ENCODE results near the gene MMP13.
"Not testable (repeated sequence)": the region's sequence is repeated elsewhere in the genome, so short reads cannot be mapped to it uniquely, and the experiment has no call there.

The MMP13 gene

DNA sequence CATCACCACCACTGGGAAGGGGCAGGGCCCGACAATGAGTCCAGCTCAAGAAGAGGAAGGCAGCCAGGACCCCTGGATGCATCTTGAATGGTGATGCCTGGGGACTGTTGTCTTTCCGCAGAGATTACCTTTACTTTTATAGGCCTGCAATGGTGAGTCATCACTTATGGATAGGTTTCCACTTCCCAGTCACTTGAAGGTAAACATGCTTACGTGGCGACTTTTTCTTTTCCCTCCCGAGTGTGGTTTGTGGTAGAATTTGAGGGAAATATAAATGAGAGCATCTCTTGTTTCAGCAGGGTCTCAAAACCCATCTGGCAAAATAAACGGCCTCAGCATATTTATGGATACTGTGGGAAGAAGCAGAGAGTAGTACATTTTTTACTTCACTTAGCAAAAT lies at the start of gene MMP13:
TSS of gene MMP13 (minus strand) at position 109 of the 400 bp plus-strand sequence. CDS start at position 82, 27 bp downstream.
- DNase-seq: no peak

DNA sequence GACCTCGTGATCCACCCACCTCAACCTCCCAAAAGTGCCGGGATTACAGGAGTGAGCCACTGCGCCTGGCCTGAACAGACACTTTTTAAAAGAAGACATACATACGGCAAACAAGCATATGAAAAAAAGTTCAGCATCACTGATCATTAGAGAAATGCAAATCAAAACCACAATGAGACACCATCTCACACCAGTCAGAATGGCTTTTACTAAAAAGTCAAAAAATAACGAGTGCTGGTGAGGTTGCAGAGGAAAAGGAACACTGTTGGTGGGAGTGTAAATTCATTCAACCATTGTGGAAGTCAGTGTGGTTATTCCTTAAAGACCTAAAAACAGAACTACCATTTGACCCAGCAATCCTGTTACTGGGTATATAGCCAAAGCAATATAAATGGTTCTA lies 48.7 kb upstream of the MMP13 start:
- not testable (repeated sequence) for DNase-seq

DNA sequence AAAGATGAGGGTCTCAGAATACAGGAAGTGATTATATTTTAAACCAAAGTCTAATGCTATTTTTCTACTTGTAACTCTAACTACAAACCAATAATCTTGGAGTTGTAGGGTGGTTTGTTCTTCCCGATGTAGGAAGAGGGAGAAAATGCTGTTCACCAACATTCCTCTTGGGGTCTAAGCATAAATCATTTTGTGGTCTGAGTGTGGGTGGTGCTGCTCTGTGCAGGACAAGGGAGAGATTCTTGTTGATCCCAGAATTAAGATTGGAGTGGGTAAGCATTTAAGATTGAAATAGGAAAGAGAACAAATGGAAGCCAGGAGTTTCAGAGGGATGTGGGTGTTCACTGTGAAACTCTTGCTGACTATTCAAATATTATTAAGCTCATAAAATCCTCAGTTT lies 38.6 kb upstream of the MMP13 start:
- no peak for DNase-seq

DNA sequence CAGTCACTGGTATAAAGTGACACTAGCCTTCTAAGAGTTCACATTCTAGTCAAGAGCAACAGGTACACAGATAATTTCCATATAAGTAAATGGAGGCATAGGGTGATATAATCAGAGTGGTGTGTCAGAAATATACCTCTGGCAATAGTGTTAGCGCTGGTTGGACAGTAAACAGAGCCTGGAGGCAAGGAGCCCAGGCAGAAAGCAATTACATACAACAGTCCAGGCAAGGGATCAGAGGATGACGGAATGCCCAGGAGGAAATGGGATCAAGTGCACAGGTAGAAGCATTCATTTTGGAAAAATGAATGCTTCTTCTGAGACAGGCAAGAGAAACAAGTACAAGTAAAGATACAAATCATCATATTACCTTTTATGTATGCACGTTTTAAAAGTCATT lies 36.2 kb upstream of the MMP13 start:
- DNase-seq: no peak

DNA sequence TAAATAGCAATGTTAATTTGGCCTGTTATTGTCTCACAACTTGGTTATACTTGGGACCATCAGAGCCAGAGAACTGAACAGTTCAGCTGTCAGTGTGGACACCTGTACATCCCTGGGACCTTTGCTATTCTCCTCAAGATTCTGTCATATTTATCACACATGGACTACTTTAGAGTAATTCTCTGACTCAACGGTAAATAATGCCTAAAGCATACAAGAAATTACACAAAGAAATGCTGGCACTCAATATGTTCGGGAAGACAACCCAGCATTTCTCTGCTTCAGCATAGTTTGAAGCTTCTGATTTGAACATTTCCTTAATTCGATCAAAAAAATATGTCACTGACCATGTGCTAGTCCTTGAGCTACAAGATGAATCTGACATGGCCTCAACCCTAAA lies 34.6 kb upstream of the MMP13 start:
- no peak for DNase-seq

DNA sequence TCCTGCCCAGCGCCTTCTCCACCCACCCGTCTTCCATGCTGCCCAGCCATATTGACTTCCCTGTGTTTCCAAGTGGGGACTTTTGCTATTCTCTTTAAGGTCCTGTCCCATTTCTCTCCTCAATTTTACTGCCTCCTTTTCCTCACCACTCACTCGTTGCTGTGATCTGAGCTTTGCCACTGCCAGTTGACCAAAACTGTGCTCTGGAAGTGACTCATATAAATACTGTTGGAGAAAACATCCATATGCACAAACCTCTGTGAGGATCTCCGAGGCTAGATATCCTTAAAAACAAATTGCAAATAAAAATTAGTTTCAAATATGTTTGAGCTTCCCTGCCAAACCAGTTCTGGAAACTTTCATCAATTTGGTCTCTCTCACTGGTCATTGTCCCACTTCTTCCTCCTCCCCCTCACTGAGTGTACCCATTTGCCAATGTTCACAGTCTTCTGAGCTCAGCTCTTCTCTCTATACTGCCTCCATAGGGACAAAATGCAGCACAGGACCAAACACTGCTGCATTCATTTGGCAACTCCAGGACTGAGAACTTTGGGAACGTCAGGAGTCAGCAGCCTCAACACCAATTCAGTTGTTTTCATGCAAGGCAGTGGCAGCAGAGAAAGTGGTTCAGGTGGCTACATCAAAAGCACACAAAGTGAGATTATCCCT lies 34.0 kb upstream of the MMP13 start:
- DNase-seq: no peak

DNA sequence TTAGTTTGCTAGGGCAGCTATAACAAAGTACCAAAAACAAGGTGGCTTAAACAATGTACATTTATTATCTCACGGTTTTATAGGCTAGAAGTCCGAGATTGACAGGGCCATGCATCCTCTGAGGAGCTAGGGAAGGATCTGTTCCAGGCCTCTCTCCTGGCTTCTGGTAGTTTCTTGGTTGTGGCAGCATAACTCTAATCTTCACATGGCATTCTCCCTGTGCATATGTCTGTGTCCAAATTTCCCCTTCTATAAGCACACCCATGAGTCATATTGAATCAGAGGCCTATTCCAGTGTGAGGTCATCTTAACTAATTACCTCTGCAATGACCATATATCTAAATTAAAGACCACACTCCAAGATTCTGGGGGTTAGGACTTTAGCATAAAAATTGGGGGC lies 31.3 kb upstream of the MMP13 start:
- DNase-seq: no peak

DNA sequence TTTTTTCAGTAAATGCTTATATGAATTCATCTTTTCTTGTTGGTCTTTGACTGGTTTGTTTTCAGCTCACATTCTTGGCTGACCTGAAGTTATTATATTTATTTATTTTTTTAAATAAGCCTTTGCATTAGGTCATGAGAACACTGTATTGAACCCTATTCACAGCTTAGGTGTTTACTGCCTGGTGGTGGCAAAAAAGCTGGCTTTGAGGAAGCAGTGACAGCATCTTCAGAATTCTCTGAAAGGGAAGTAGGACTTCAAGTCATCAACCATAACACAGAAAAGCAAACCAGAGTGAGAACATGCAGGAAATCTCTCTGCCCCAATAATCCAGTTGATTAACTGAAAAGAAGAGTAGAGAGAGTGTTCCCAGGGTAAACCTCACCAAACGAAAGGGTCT lies 30.3 kb upstream of the MMP13 start:
- no peak for DNase-seq

DNA sequence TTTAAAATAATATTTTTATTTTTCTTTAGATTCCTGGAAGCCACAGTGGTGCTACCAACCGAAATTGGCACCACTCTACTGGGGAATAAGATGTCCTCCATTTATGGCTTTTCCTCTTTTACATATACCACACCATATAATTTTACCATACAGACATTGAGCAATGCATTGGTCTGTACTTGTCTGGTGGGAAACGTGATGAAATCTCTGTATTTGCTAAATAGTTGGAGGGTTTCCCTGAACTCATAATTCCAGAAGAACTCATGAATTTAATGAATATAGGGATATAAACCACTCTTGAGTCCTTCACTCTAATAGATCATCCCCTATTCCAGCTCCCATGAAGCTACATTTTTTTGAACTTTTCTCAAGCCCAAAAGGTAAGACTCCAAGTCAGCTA lies 28.0 kb upstream of the MMP13 start:
- no peak for DNase-seq

DNA sequence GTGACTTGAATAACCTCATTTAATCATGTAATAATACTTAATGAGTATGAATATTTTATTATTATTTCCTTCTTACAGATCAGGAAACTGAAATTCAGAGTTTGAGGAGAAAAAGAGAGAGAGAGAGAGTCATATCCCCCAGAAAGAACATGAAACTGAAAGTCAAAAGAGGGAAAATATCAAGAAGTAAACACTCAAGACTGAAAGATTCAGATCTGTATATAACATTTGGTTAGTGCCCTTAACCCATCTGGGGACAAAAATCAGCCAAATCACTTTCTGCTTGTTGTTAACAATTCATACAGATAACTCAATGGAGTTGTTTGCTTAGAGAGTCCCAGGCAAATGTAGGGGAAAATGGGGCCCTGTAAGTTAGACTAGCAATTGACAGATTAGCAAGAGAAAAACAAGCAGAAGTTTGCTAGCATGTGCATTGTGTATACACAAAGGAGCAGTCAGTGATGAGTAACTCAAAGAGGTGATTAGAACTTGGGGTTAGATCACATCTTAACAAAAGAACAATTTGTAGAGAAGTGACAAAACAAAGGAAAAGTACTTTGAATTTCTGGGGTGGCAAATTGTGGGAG lies 25.9 kb upstream of the MMP13 start:
- DNase-seq: no peak

DNA sequence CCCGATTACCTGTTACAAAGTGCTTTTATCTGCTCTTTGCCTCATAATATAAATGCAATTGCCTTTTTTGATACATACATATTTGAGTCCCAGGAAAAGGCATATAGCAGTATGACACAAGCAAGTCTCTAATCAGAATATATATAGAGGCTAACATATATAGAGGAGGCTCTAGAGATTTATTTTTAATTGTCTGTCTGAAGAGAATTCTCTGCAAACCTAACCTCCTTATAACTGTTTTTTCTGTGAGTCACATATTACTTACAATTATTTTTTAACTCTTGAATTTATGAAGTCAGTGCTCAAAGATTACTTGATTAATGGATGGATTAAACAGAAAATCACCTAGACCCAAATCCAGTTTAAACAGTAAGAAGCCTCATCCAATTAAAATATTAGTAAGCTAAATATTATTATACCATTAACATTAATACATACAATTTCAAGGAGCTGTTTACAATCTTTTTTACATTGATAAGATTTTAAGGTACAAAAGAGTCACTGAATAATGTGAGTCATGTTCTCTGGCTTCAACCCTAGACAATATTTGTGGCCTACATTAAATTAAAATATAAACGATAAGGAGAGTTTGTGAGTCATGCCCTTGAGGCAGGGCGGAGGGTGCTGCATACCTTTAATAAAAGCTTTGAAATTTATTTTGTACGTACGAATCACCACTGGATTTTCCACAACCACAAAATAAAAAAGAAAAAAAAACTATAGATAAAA lies 19.2 kb upstream of the MMP13 start:
- DNase-seq: no peak

DNA sequence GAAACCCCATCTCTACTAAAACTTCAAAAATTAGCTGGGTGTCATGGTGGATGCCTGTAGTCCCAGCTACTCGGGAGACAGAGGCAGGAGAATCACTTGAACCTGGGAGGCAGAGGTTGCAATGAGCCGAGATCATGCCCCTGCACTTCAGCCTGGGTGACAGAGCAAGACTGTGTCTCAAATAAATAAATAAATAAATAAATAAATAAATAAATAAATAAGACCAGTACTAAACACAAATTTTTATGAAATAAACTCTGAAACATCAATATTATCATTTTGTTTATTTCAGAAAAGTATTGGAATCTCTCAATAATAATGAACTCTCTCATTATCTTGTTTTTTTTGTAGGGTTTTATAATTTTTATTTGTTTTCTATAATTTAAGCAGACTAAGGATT lies 18.2 kb upstream of the MMP13 start:
- not testable (repeated sequence) for DNase-seq

DNA sequence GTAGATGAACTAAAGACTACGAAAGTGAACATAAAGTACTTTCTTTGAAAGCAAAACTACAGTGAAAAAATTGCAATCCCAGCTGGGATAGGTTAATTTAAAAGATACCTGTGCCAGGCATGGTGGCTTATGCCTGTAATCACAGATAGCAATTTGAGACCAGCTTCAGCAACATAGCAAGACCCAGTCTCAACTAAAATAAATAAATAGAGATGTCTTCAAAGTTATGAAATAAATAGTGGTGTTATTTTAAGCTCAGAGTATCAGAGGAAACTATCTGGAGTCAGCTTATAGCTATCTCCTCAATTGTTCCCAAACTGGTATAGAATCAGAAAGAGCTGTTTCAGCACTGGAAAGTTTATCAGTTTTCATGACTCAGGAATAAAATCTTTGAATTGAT lies 17.3 kb upstream of the MMP13 start:
- no peak for DNase-seq

DNA sequence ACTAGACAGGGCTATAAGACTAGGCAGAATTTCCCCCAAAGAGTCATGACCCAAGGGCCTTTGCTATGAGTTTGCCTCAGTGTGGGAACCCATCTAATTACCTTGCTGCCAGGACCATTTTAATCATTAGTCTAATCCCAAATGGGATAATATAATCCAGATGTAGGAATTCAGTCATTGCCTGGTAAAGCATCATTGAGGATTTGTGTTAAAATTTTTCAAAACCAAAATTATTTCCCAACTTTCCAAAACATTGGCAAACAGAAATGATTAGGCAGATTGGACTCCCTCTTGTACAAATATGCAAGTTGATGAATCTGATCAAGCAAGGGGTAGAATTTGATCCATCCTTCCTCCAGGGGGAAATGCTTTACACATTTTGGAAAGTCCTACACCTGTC lies 16.2 kb upstream of the MMP13 start:
- DNase-seq: no peak

DNA sequence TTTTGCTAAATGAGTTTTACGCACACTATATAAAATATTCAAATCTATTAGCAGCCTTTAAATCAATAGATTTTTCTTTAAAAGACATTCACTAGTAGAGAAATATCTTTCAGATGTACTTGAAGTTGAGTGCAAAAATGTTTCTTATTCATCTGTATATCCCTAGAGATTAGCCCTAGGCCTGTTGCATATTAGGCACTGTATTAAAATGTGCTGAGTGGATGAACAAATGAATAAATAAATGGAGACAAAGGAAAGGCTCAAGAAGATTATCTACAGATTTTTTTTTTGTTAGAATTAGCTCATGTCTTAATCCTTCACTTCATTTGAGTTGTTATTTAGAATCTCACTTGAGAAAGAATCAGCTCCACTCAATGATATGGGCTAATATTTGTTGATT lies 12.0 kb upstream of the MMP13 start:
- no peak for DNase-seq

DNA sequence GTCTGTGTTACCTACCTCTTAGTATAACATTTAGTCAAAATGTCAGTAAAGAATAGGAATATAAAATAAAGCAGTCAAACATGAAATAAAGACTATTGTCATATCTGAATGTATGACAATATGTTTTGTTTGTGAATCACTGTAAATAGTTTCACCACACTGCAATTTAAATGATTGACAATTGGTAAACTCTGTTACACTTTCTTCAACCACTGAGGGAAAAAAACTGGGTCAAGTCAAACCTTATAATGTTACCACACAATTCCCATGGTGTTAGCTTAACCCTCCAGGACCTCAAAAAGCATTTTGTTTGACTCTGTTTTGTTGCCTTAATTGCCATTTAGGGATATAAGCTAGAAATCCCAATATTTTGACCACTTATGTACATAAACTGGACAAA lies 10.5 kb upstream of the MMP13 start:
- DNase-seq: no peak

DNA sequence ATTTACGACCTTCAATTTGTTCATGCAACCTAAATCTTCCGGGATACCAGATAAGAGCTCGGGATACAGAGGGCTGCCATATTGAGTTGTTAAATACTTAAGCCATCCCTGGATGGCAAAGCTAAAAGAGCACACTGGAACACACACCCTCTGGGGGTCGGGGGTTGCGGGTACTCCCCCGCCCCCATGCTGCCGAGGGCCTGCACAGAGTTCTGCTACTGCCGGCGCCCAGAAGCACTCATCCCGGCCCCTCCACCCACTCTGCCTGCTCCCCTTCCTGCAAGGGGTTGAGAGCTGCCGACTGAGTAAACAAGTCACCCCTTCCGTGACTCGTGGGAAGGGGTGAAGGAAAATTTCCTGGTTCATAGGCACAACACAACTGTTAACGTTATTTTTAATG lies 9.3 kb upstream of the MMP13 start:
- no peak for DNase-seq

DNA sequence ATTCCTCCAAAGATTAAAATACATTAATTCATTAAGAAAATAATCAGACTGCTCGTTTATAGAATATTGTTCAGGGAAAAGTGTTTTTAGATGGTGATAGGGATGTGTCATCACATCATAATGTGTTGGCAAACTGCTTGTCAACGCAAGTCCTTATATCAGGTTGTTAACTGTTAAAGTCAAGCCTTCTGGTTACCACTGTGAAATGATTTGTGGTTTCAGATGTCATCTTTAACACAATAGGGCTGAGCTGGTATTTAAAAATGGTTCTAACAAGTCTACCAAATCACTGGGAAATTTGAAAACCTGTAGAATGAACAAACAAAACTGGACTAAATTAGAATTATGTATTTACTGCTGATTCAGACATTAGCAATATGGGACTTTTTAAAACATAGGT lies 2.4 kb upstream of the MMP13 start:
- no peak for DNase-seq

DNA sequence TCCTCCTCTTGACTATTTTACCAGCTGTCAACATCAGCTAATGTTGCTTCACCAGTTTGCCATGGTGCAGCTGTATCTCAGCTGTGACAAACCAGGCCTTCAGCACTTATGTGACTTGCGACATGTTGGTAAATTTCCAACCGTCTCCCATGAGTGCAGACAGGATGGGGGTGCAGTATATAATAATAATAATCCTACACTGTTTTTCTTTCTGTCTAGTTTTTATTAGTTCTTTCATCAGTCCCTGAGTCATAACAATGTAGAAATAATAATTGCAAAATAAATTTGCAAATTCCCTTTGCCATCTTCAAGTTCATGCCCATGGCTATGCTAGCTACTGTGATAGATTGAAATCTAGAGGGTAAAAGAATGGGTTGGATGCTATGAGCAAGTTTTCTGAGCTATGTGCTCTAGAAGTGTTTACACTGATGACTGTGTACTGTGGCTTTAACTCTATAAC lies 4.9 kb downstream of the MMP13 start:
- no peak for DNase-seq

DNA sequence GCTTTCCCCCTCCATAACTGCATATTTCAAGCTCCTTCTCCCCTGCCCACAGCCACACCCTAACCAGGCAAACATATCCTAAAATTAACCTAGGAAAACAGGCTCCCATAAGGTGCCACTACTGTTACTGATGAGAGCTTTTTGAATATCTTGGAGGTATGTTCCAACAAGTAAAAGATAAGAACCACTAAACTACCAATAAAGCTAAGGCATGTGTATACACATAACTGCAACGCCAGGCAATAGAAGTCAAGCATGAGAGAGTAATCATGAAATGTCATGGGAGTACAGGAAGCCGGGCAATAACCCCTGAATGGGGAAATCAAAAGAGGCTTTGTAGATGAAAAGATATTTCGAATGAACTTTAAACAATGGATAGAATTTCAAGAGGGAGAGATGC lies 9.3 kb downstream of the MMP13 start:
- DNase-seq: no peak

DNA sequence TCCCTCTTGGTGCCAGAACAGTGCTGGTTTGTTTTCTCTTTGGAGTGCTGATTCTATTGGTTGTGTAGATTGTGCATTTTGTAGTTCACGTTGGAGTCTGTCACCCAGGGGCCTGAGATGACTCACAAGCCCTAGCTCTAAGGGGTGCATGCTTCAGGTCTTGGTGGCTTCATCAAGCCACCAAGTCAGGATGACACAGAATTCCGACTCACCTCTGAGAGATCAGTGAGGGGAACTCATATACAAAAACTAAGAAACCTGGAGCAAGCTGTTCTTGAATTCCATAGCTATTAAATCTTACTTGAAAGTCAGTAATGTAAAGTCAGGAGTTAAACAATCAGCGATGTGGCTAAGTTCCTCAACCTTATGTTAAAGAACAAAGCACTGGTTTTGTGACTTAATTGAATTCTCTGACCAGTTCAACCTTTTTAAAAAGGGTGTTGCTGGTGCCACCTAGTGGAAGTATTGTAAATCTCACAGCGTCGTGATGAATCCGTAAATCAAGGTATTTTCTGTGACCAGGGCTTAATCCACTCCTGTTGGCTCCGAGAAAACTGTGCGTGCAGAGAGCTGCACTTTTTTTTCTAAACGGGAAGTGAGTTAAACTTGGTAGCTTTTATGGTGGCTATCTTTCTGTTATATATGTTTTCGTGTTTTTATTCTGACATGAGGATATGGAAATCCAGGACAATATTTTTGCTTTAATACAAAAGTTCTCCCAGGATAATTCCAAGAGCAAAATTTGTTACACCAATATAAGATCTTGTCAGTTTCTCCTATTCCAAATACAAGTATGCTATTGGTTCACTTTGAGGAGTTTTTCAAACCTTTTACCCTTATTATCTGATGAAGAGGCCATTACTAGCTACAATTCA lies 14.6 kb downstream of the MMP13 start:
- DNase-seq: no peak

DNA sequence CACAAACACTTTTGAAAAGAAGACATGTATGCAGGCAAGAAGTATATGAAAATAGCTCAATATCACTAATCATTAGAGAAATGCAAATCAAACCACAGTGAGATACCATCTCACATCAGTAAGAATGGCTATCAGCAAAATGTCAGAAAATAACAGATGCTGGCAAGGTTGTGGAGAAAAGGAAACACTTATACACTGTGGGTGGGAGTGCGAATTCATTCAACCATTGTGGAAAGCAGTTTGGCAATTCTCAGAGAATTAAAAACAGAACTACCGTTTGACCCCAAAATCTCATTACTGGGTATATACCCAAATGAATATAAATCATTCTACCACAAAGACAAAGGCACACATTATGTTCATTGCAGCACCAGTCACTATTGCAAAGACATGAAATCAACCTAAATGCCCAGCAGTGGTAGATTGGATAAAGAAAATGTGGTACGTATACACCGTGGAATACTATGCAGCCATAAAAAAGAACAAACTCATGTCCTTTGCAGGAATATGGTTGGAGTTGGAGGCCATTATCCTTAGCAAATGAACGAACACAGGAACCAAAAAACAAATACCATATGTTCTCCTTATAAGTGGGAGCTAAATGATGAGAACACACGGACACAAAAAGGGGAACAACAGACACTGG lies 18.5 kb downstream of the MMP13 start:
- no peak for DNase-seq

DNA sequence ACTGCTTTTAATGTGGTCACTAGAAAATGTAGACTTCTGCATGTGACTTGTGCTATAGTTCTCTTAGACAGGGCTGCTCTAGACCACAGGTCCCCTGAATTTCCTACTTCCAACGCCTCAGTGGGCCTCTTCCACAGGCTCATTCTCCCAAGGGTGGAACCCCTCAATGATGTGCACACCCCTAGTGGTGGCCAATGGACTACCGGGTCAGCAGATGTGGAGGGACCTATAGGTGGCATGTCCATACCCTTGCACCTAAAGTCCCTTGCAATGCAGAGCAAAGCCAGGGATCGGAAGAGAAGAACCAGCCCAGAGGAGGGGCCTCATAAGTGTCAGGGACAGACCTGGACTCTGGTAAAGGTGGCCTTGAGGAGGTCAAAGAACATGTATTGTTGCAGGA lies 20.0 kb downstream of the MMP13 start:
- no peak for DNase-seq
